SK-N-DZ (cell line): ENCODE measurements around the gene SLC49A3.

Experiments used
- DNase-seq: peaks from one replicate; pipeline ENCODE4 v3.0.0-alpha.2; 2015; ENCODE audit warnings: low spot score

Gene SLC49A3

GRCh38 chr4:666822-667544 is 22.0 kb downstream of the SLC49A3 start:
- DNase-seq: no peak

GRCh38 chr4:666436-666810 is 22.5 kb downstream of the SLC49A3 start:
- DNase-seq: no peak

GRCh38 chr4:665751-666435 is 23.1 kb downstream of the SLC49A3 start:
- no peak for DNase-seq

- DNase-seq: no peak
Observed at GRCh38 chr4:665381-665750, 23.6 kb downstream of the SLC49A3 start.

GRCh38 chr4:664713-665231 is 24.2 kb downstream of the SLC49A3 start:
- no peak for DNase-seq

GRCh38 chr4:663438-664428 is 25.2 kb downstream of the SLC49A3 start:
- DNase-seq: peak; percentile 77

GRCh38 chr4:663046-663437 is 25.9 kb downstream of the SLC49A3 start:
- no peak for DNase-seq

- no peak for DNase-seq
Observed at GRCh38 chr4:661881-662761, 26.8 kb downstream of the SLC49A3 start.

- DNase-seq: no peak
Observed at GRCh38 chr4:661231-661630, 27.7 kb downstream of the SLC49A3 start.

- DNase-seq: no peak
Observed at GRCh38 chr4:660401-660800, 28.6 kb downstream of the SLC49A3 start.

- no peak for DNase-seq
Observed at GRCh38 chr4:659851-660250, 29.1 kb downstream of the SLC49A3 start.

GRCh38 chr4:658681-659667 is 30.0 kb downstream of the SLC49A3 start:
- DNase-seq: no peak

GRCh38 chr4:657834-658667 is 30.9 kb downstream of the SLC49A3 start:
- DNase-seq: no peak

- DNase-seq: no peak
Observed at GRCh38 chr4:657338-657833, 31.6 kb downstream of the SLC49A3 start.

GRCh38 chr4:656436-657337 is 32.3 kb downstream of the SLC49A3 start:
- DNase-seq: no peak

GRCh38 chr4:655464-656151 is 33.3 kb downstream of the SLC49A3 start:
- DNase-seq: no peak
